GM19468 (cell line): ENCODE data around the gene RABGAP1L.
"Not testable (repeated sequence)": the region's sequence is repeated elsewhere in the genome, so short reads cannot be mapped to it uniquely, and the experiment has no call there.

Experiments used
- ATAC-seq: cut with Tn5 transposase; IDR thresholded peaks from one replicate; pipeline ENCODE4 v1.9.1; 2021; ENCODE audit warnings: mild to moderate bottlenecking, moderate library complexity, moderate number of reproducible peaks; ENCODE audit not compliant: unreplicated experiment; ENCODE audit errors: extremely low read depth

The RABGAP1L gene

GRCh38 chr1:174996476-174996875 is 837.2 kb downstream of the RABGAP1L start:
- ATAC-seq, result no peak

- ATAC-seq, result no peak
Observed at GRCh38 chr1:174997041-174997440, 837.7 kb downstream of the RABGAP1L start.

GRCh38 chr1:174998569-174999215 is 839.4 kb downstream of the RABGAP1L start:
- ATAC-seq, result no peak

GRCh38 chr1:174999216-174999935 is 840.1 kb downstream of the RABGAP1L start:
- ATAC-seq, result peak; percentile 82

GRCh38 chr1:174999936-175000696 is 840.8 kb downstream of the RABGAP1L start, which contains the start of gene CACYBP:
TSS of gene CACYBP (plus strand) at chr1:174999947. CDS start at chr1:175000181, 234 bp downstream.
- no peak for ATAC-seq

GRCh38 chr1:175000697-175001187 is 841.4 kb downstream of the RABGAP1L start:
- ATAC-seq, result no peak

- no peak for ATAC-seq
Observed at GRCh38 chr1:175002910-175003517, 843.7 kb downstream of the RABGAP1L start.

- ATAC-seq, result no peak
Observed at GRCh38 chr1:175003521-175003920, 844.2 kb downstream of the RABGAP1L start.

- no peak for ATAC-seq
Observed at GRCh38 chr1:175005085-175005783, 845.9 kb downstream of the RABGAP1L start.

- ATAC-seq, result no peak
Observed at GRCh38 chr1:175009532-175009931, 850.2 kb downstream of the RABGAP1L start.

- ATAC-seq, result no peak
Observed at GRCh38 chr1:175013445-175013844, 854.1 kb downstream of the RABGAP1L start.

- no peak for ATAC-seq
Observed at GRCh38 chr1:175015243-175015642, 855.9 kb downstream of the RABGAP1L start.

GRCh38 chr1:175019524-175019923 is 860.2 kb downstream of the RABGAP1L start:
- ATAC-seq, result no peak

GRCh38 chr1:175023043-175023921 is 864.0 kb downstream of the RABGAP1L start, which contains the start of gene MRPS14:
TSS of gene MRPS14 (minus strand) at chr1:175023425. CDS start at chr1:175023408, 17 bp downstream.
- ATAC-seq, result peak; percentile 83

- ATAC-seq, result not testable (repeated sequence)
Observed at GRCh38 chr1:175023922-175024242, 864.6 kb downstream of the RABGAP1L start.

GRCh38 chr1:175024773-175025172 is 865.5 kb downstream of the RABGAP1L start:
- no peak for ATAC-seq

GRCh38 chr1:175033953-175034352 is 874.6 kb downstream of the RABGAP1L start:
- ATAC-seq, result no peak

- no peak for ATAC-seq
Observed at GRCh38 chr1:175034775-175035174, 875.5 kb downstream of the RABGAP1L start.

- no peak for ATAC-seq
Observed at GRCh38 chr1:175035865-175036264, 876.5 kb downstream of the RABGAP1L start.
